PC-9 (cell line): Measurements from ENCODE around the gene VWA5B1. TPM values are rescaled to one million over a fixed set of nuclear protein-coding genes. Genes with fewer than 3 reads are reported as not detected.

Experiments
- BruUV-seq: library from RNA; stranded (reverse); fragments of 400-500 nt; replicated peaks from 2 replicates; lab custom pipeline; 2021; lab: Mats Ljungman, UMichigan
- CTCF ChIA-PET: fragments of 300-600 bp; sonication (Branson Sonifier 250); formaldehyde crosslinking; loops from one replicate; lab custom pipeline; 2022; ENCODE audit warnings: antibody characterized with exemption; lab: Charles Lee
- POLR2A ChIA-PET: fragments of 300-600 bp; sonication (Branson Sonifier 250); formaldehyde crosslinking; loops from one replicate; lab custom pipeline; 2022; ENCODE audit warnings: antibody characterized with exemption; ENCODE audit not compliant: unreplicated experiment; lab: Charles Lee
- DNase-seq, 2 experiments: peaks; one replicate each; pipeline versions ENCODE4 v3.0.0 to v3.0.0-alpha.2; 2015 to 2022; ENCODE audit warnings: mixed read lengths in 1 of 2
- H2AFZ ChIP-seq: fragments of 200-600 bp; sonication (generic); 2 replicates; pipeline ENCODE4 v1.8.1; 2017; ENCODE audit warnings: antibody characterized with exemption
- H3F3A ChIP-seq: fragments of 200-600 bp; sonication (generic); 2 replicates; pipeline ENCODE4 v1.8.1; 2017; ENCODE audit warnings: antibody characterized with exemption, mild to moderate bottlenecking, low read depth; ENCODE audit not compliant: insufficient read depth
- H3K27ac ChIP-seq: fragments of 200-600 bp; sonication (generic); 2 replicates; pipeline ENCODE4 v1.6.1; 2016; ENCODE audit warnings: mixed run types
- H3K27me3 ChIP-seq: fragments of 200-600 bp; sonication (generic); 2 replicates; pipeline ENCODE4 v1.6.1; 2016; ENCODE audit warnings: low read depth, mixed run types; ENCODE audit not compliant: insufficient read depth
- H3K36me3 ChIP-seq: fragments of 200-600 bp; sonication (generic); 2 replicates; pipeline ENCODE4 v1.6.1; 2016; ENCODE audit warnings: low read depth, mixed run types
- H3K4me1 ChIP-seq: fragments of 200-600 bp; sonication (generic); replicated peaks from 2 replicates; pipeline ENCODE4 v1.6.1; 2016; ENCODE audit warnings: mixed run types; ENCODE audit not compliant: insufficient read depth
- H3K4me2 ChIP-seq: fragments of 200-600 bp; sonication (generic); 2 replicates; pipeline ENCODE4 v1.6.1; 2017; ENCODE audit warnings: mixed run types
- H3K4me3 ChIP-seq: fragments of 200-600 bp; sonication (generic); 2 replicates; pipeline ENCODE4 v1.6.1; 2016; ENCODE audit warnings: mixed run types
- H3K79me2 ChIP-seq: fragments of 200-600 bp; sonication (generic); 2 replicates; pipeline ENCODE4 v1.6.1; 2017; ENCODE audit warnings: low read depth, mixed run types
- H3K9me2 ChIP-seq: fragments of 200-600 bp; sonication (generic); 2 replicates; pipeline ENCODE4 v1.8.1; 2017; ENCODE audit warnings: mild to moderate bottlenecking; ENCODE audit not compliant: insufficient read depth
- H3K9me3 ChIP-seq: fragments of 200-600 bp; sonication (generic); 2 replicates; pipeline ENCODE4 v1.8.1; 2016; ENCODE audit warnings: low read depth; ENCODE audit not compliant: insufficient read depth
- H4K20me1 ChIP-seq: fragments of 200-600 bp; sonication (generic); 2 replicates; pipeline ENCODE4 v1.8.1; 2017; ENCODE audit not compliant: insufficient read depth
- CTCF ChIP-seq: fragments of 200-600 bp; sonication (generic); conservative IDR thresholded peaks from 2 replicates; pipeline ENCODE4 v1.6.1; 2017; ENCODE audit warnings: mixed run types, antibody characterized with exemption, mild to moderate bottlenecking, moderate library complexity
- EZH2 ChIP-seq: fragments of 200-600 bp; sonication (generic); IDR thresholded peaks from 2 replicates; pipeline ENCODE4 v1.8.0; 2017; ENCODE audit warnings: antibody characterized with exemption, low read depth
- intact Hi-C: fragments of 100-400 bp; cut with micrococcal nuclease; formaldehyde crosslinking; loops from one replicate; pipeline ENCODE4 v1.10.0; 2022; ENCODE audit not compliant: unreplicated experiment
- total RNA-seq: library from RNA; stranded (reverse); gene quantifications from 2 replicates; pipeline ENCODE4 v1.2.3, GENCODE V29; 2021

The VWA5B1 gene
- total RNA-seq, 1 experiment from 2014 or later: not detected

GRCh38 chr1:20371883-20372282 lies 81.2 kb downstream of the VWA5B1 start:
- H3K9me3 ChIP-seq: no peaks in the 10 kb centered on the region
- H3K36me3 ChIP-seq: no peaks in the 10 kb centered on the region
- no peak overlapping the region for H3K27ac ChIP-seq
- no peak overlapping the region for H2AFZ ChIP-seq
- no peaks in the 10 kb centered on the region for H3K79me2 ChIP-seq
- H3K4me3 ChIP-seq: no peak overlapping the region
- peaks cover 17% of the 10 kb centered on the region for H3K4me1 ChIP-seq
- H3K9me2 ChIP-seq: no peaks in the 10 kb centered on the region
- no peaks in the 10 kb centered on the region for H3K27me3 ChIP-seq
- no peak for DNase-seq
- no peaks in the 10 kb centered on the region for H3F3A ChIP-seq
- no peaks in the 10 kb centered on the region for H4K20me1 ChIP-seq
- intact Hi-C loops: no loop called here
- TF ChIP-seq EZH2 (no peak), CTCF (no peak)
- no TSS peak for BruUV-seq
- ChIA-PET POLR2A (no interaction called here), CTCF (interaction anchor here (0.5 kb wide), 1 partner anchor 159 kb away, joined by 5 read pairs; no protein-coding TSS in a partner anchor)
- H3K4me2 ChIP-seq: no peak overlapping the region

GRCh38 chr1:20372676-20373075 lies 82.0 kb downstream of the VWA5B1 start:
- POLR2A ChIA-PET: no interaction called here
- DNase-seq: no peak
- no peak overlapping the region for H2AFZ ChIP-seq
- H3K27me3 ChIP-seq: no peaks in the 10 kb centered on the region
- no peak overlapping the region for H3K4me2 ChIP-seq
- H3K36me3 ChIP-seq: no peaks in the 10 kb centered on the region
- TF ChIP-seq EZH2 (no peak), CTCF (no peak)
- H3K4me3 ChIP-seq: no peak overlapping the region
- peaks cover 17% of the 10 kb centered on the region for H3K4me1 ChIP-seq
- H4K20me1 ChIP-seq: no peaks in the 10 kb centered on the region
- H3F3A ChIP-seq: no peaks in the 10 kb centered on the region
- H3K9me3 ChIP-seq: no peaks in the 10 kb centered on the region
- no peak overlapping the region for H3K27ac ChIP-seq
- intact Hi-C loops: no loop called here
- CTCF ChIA-PET: interaction anchor here (0.6 kb wide), 1 partner anchor 16 kb away, joined by 4 read pairs; no protein-coding TSS in a partner anchor
- no peaks in the 10 kb centered on the region for H3K79me2 ChIP-seq
- H3K9me2 ChIP-seq: no peaks in the 10 kb centered on the region
- BruUV-seq: no TSS peak

GRCh38 chr1:20373286-20373685 lies 82.6 kb downstream of the VWA5B1 start:
- intact Hi-C loops: no loop called here
- no peaks in the 10 kb centered on the region for H3F3A ChIP-seq
- no peak for DNase-seq
- no peak overlapping the region for H3K27ac ChIP-seq
- no peaks in the 10 kb centered on the region for H3K9me2 ChIP-seq
- H3K4me3 ChIP-seq: no peak overlapping the region
- ChIA-PET POLR2A (interaction anchor here (0.7 kb wide), 1 partner anchor 34 kb away, joined by 32 read pairs; no protein-coding TSS in a partner anchor), CTCF (interaction anchor here (0.6 to 0.7 kb wide), 2 partner anchors 17 to 169 kb away, joined by 4 read pairs; no protein-coding TSS in a partner anchor)
- H3K9me3 ChIP-seq: no peaks in the 10 kb centered on the region
- no peak overlapping the region for H3K4me2 ChIP-seq
- TF ChIP-seq EZH2 (no peak), CTCF (no peak)
- H4K20me1 ChIP-seq: no peaks in the 10 kb centered on the region
- peaks cover 17% of the 10 kb centered on the region for H3K4me1 ChIP-seq
- no TSS peak for BruUV-seq
- H3K79me2 ChIP-seq: no peaks in the 10 kb centered on the region
- no peak overlapping the region for H2AFZ ChIP-seq
- no peaks in the 10 kb centered on the region for H3K27me3 ChIP-seq
- no peaks in the 10 kb centered on the region for H3K36me3 ChIP-seq
